Measurements from ENCODE around the gene TPRX1. TPM values are rescaled to one million over a fixed set of nuclear protein-coding genes. Genes with fewer than 3 reads are reported as not detected.
"Not testable (repeated sequence)": the region's sequence is repeated elsewhere in the genome, so short reads cannot be mapped to it uniquely, and the experiment has no call there.

The TPRX1 gene
- total and polyA plus RNA-seq, 8 donors, result not detected

DNA sequence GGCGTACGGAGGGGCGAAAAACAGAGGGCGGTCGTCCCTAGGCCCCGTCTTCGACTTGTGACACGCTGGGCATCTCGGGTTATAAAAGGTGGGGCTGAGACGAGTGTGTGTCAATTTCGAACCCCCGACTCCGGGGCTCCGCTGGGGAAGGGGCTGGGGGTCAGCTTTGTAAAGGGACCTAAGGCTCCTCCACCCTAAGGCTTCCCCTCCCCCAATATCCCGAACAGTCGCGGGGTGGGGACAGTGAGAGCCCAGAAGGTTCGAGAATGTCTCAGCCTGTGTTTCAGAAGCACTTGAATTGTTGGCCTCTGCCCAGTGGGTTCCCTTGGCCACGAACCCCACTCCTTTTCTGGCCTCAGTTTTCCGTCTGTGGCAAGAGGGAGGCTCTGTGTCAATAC lies 25.4 kb downstream of the TPRX1 start:
- Histone ChIP-seq H3K27me3 (no peaks in the 10 kb centered on the region), H3K9me3 (no peaks in the 10 kb centered on the region), H3K36me3 (peaks cover 20 to 34% (median 31%) of the 10 kb centered on the region in 4 donors), H3K4me3 (peak overlapping the region; percentile 78 to 93 (median 86)), H3K27ac (peak overlapping the region; percentile 95 to 97 (median 95)), H3K4me1 (peaks cover 40 to 55% (median 49%) of the 10 kb centered on the region in 4 donors)
- TF ChIP-seq EP300 (IDR thresholded peaks at IDR 0.05) (no peak), POLR2AphosphoS5 (IDR thresholded peaks at IDR 0.05) (no peak), POLR2A (IDR thresholded peaks at IDR 0.05) (no peak)
- TF ChIP-seq, protein P1, sequence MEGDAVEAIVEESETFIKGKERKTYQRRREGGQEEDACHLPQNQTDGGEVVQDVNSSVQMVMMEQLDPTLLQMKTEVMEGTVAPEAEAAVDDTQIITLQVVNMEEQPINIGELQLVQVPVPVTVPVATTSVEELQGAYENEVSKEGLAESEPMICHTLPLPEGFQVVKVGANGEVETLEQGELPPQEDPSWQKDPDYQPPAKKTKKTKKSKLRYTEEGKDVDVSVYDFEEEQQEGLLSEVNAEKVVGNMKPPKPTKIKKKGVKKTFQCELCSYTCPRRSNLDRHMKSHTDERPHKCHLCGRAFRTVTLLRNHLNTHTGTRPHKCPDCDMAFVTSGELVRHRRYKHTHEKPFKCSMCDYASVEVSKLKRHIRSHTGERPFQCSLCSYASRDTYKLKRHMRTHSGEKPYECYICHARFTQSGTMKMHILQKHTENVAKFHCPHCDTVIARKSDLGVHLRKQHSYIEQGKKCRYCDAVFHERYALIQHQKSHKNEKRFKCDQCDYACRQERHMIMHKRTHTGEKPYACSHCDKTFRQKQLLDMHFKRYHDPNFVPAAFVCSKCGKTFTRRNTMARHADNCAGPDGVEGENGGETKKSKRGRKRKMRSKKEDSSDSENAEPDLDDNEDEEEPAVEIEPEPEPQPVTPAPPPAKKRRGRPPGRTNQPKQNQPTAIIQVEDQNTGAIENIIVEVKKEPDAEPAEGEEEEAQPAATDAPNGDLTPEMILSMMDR (IDR thresholded peaks at IDR 0.05), result no peak
- intact Hi-C loops (cut with DNase I; ENCODE audit: low total_unique reads), result no loop called here
- 0 to 1% (median 0%) methylated on average over 18 to 20 of the region's 20 CpGs for WGBS, 5 donors
- peak in 1 of 2 donors; percentile 58 for DNase-seq

DNA sequence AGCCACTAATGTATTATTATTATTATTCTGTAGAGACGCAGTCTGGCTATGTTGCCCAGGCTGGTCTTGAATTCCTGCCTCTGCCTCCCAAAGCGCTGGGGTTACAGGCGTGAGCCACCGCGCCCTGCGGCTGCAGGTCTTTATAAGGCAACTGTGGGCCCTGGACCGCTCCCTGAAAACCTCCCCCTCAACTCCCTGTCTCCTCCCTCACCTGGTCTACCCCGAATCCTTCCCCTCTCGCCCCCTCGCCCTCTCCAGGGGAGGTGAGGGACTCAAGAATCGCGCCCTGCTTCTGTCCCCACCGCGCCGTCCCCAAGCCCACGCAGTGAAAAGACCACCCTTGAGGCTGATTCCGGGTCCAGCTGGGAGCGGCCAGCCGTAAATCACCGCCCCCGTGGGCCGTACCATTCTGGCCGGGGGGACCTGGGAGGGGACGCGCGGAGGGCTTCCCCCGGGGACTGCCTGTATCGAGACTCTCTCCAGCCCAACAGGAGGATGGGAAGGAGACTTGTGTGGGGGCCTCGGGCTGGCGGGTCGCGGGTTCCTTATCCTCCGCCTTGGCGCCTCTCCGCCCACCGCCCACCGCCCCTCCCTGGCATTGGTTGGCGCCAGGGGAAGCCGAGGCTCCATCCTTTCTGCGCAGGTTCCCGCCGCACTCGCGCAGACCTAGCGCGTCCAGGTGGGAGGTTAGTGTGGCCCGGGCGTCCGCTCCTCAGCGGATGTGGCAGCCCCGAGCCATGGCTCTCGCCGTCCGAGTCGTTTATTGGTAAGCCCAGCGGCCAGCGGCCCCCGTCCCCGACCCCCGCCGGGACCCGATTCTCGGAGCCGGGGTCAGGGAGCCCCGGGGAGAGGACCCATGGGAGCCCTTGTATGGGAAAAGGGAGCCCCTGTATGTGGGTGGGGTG lies 26.1 kb downstream of the TPRX1 start, which contains the start of gene SELENOW:
SELENOW (plus strand) TSS at position 655 of the 905 bp plus-strand sequence; CDS start at position 738, 83 bp downstream.
- DNase-seq, result peak; percentile 83 to 92
- 0 to 6% (median 1%) methylated on average over 8 to 65 of the region's 65 CpGs for WGBS, 5 donors
- Histone ChIP-seq H3K4me1 (peaks cover 40 to 53% (median 47%) of the 10 kb centered on the region in 4 donors), H3K27me3 (no peaks in the 10 kb centered on the region), H3K27ac (peak within 1 kb of the TSS; percentile 95 to 97 (median 95)), H3K36me3 (peaks cover 14 to 27% (median 25%) of the 10 kb centered on the region in 4 donors), H3K9me3 (no peaks in the 10 kb centered on the region), H3K4me3 (peak within 1 kb of the TSS; percentile 78 to 93 (median 86))
- intact Hi-C loops (cut with DNase I; ENCODE audit: low total_unique reads), result no loop called here
- TF ChIP-seq POLR2AphosphoS5 (IDR thresholded peaks at IDR 0.05) (peak; percentile 92 to 99 (median 98)), EP300 (IDR thresholded peaks at IDR 0.05) (peak; percentile 12), POLR2A (IDR thresholded peaks at IDR 0.05) (peak in 2 of 4 donors; percentile 57 to 85)
- TF ChIP-seq, protein P1 (IDR thresholded peaks at IDR 0.05), result no peak

DNA sequence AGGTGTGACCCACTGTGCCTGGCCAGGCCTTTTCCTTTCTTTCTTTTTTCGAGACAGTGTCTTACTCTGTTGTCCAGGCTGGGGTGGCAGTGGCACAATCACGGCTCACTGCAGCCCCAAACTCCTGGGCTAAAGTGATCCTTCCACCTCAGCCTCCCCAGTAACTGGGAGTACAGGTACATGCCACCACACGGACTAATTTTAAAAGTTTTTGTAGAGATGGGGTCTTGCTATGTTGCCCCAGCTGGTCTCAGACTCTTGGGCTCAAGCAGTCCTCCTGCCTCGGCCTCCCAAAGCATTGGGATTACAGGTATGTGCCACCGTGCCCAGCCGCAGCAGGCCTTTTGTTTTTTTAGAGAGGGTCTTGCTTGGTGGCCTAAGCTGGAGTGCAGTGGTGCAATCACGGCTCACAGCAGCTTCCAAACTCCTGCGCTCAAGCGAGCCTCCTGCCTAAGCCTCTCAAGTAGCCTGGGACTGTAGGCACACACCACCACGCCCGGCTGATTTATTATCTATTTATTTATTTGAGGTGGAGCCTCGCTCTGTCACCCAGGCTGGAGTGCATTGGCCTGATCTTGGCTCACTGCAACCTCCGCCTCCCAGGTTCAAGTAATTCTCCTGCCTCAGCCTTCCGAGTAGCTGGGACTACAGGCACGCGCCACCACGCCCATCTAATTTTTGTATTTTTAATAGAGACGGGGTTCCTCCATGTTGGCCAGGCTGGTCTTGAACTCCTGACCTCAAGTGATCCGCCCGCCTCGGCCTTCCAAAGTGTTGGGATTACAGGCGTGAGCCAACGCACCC lies 26.9 kb downstream of the TPRX1 start:
- intact Hi-C loops (cut with DNase I; ENCODE audit: low total_unique reads); H3K9me3 ChIP-seq; DNase-seq; H3K27me3 ChIP-seq: not testable (repeated sequence)
- H3K36me3 ChIP-seq, result peaks cover 6 to 19% (median 16%) of the 10 kb centered on the region in 4 donors
- 55 to 79% (median 70%) methylated on average over 23 of the region's 23 CpGs for WGBS, 5 donors
- H3K4me3 ChIP-seq, result peak overlapping the region; percentile 78 to 93 (median 86)
- H3K27ac ChIP-seq, result peak overlapping the region; percentile 95 to 97 (median 95)
- H3K4me1 ChIP-seq, result peaks cover 39 to 48% (median 42%) of the 10 kb centered on the region in 4 donors

DNA sequence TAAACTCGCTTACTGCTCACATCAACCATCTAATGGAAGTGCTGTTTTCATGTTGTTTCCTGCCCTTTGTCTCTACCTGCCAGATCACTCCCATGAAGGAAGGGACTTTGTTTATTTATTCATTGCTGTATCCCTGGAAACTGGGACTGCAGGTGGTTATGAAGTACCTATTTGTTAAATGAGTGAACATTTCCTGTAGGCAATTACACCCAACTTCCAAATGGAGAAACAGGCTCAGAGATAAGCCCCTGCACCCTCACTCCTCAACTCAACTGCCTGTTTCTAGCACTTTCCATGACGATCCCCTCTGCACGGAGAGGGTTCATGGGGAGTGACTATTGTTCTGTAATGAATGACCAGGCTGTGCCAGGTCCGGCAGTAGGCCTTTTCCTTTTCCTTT lies 27.8 kb downstream of the TPRX1 start:
- no peak for TF ChIP-seq POLR2A (IDR thresholded peaks at IDR 0.05)
- TF ChIP-seq EP300 (IDR thresholded peaks at IDR 0.05), result no peak
- TF ChIP-seq, protein P1 (IDR thresholded peaks at IDR 0.05), result no peak
- TF ChIP-seq POLR2AphosphoS5 (IDR thresholded peaks at IDR 0.05), result no peak
- H3K4me1 ChIP-seq, result peaks cover 30 to 40% (median 35%) of the 10 kb centered on the region in 4 donors
- no peaks in the 10 kb centered on the region for H3K27me3 ChIP-seq
- H3K36me3 ChIP-seq, result peaks cover 6 to 12% (median 11%) of the 10 kb centered on the region in 4 donors
- H3K9me3 ChIP-seq, result no peaks in the 10 kb centered on the region
- intact Hi-C loops (cut with DNase I; ENCODE audit: low total_unique reads), result no loop called here
- peak overlapping the region in 3 of 5 donors; percentile 95 for H3K27ac ChIP-seq
- 40 to 54% (median 45%) methylated on average over 4 of the region's 4 CpGs for WGBS, 5 donors
- no peak overlapping the region for H3K4me3 ChIP-seq
- peak in 1 of 2 donors; percentile 87 for DNase-seq

DNA sequence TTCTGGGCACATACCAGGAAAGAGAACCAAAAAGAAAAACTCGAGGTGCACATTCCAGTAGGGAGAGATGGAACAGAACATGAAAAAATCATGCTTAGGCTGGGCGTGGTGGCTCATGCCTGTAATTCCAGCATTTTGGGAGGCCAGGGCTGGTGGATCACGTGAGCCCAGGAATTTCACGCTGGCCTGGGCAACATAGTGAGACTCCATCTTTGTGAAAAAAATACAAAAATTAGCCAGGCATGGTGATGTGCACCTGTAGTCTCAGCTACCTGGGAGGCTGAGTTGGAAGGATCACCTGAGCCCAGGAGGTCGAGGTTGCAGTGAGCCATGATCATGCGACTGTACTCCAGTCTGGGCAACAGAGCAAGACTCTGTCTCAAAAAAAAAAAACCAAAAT lies 33.1 kb downstream of the TPRX1 start:
- H3K27ac ChIP-seq; DNase-seq; H3K4me1 ChIP-seq; H3K36me3 ChIP-seq; intact Hi-C loops (cut with DNase I; ENCODE audit: low total_unique reads); H3K9me3 ChIP-seq; H3K27me3 ChIP-seq; H3K4me3 ChIP-seq: not testable (repeated sequence)
- 73 to 82% (median 77%) methylated on average over 6 of the region's 6 CpGs for WGBS, 5 donors

Measured in stomach (tissue), 9 donors.